T-helper 1 cell treated with Interleukin-12 subunit alpha and Interleukin-12 subunit beta and Interleukin-4 antibody, amounts not matched to agents 30 ng/mL and 1 ng/mL, for 36 hours (primary cell): ENCODE measurements around the gene MINDY4. TPM values are rescaled to one million over a fixed set of nuclear protein-coding genes. Genes with fewer than 3 reads are reported as not detected.

Experiments used
- total RNA-seq: library from RNA; stranded (reverse); gene quantifications from 2 replicates; pipeline ENCODE4 v1.2.3, GENCODE V29; 2022

MINDY4 gene
- total RNA-seq, 1 donor from 2014 or later = 0.78 TPM

Other genes starting within 250 kb of the MINDY4 start
- 156 and 158 TPM in 2 replicates for gene GARS1, start 176.5 kb upstream of the MINDY4 start, total RNA-seq
- gene CRHR2, start 89.0 kb upstream of the MINDY4 start, total RNA-seq = not detected in 2 replicates
- gene INMT, start 19.3 kb upstream of the MINDY4 start, total RNA-seq = 5.2 and 5.9 TPM in 2 replicates
- 0.10 and 0.34 TPM in 2 replicates for gene AQP1, start 140.4 kb downstream of the MINDY4 start, total RNA-seq
- gene GHRHR, start 192.5 kb downstream of the MINDY4 start, total RNA-seq = not detected in 2 replicates